ENCODE results near the gene KRT34. TPM values are rescaled to one million over a fixed set of nuclear protein-coding genes. Genes with fewer than 3 reads are reported as not detected.
"Not testable (repeated sequence)": the region's sequence is repeated elsewhere in the genome, so short reads cannot be mapped to it uniquely, and the experiment has no call there.

The KRT34 gene
- total RNA-seq, 1 experiment from 2014 or later = not detected

DNA sequence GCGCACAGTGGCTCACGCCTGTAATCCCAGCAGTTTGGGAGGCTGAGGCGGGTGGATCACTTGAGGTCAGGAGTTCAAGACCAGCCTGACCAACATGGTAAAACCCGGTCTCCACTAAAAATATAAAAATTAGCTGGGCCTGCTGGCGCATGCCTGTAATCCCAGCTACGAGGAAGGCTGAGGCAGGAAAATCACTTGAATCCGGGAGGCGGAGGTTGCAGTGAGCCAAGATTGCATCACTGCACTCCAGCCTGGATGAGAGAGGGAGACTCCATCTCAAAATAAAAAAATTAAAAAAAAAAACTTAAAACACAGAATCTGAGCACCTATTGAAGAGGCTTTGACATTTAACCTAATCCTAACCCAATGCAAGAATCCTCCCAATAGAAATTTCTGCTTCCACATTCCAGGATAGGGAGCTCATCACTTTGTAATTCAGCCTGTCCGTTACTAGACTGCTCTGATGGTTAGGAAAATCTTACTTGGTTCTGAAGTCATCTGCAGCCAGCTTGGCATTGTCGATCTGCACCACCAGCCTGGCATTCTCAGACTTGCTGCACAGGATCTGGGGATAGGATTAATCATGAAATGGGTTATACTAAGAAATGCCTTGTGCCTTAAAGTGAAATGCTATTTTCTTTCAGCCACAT, 14.6 kb downstream of the KRT34 start:
- no peak for DNase-seq (ENCODE audit: low spot score)

DNA sequence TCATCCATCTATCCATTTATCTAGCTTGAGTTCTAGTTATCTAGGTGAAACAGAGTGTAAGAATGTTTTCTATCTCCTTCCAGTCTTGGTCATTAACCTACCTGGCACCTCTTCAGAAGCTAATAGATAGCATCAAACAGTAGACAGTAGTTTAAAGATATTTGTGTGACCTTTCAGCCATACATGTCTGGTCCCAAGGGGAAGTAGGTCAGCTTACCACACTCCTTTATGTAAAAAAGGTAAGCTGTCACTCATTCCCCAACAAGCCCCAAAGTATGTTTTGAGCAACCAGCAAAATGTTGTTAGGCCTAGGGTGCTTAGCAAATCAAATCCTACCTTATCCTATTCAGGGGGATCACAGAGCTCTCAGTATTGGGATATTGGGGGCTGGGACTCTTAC, 16.0 kb downstream of the KRT34 start:
- no peak for DNase-seq (ENCODE audit: low spot score)

DNA sequence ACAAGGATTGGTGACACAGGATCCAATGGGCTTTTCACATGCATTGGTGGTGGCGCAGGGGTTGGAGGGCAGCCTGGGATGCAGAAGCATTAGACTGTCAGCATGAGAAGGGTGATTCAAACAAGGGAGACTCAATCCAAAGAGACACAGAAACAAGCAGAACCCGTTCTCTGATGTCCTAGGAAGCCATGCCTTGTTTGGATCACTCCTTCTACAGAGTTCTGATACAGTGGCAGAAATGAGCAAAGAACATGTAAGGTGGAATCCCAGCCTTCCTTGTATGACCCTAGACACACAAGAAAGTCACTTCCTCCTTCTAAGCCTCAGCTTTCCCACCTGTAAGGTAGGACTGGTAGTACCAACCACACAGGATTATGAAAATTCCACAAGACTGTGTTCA, 18.2 kb downstream of the KRT34 start:
- DNase-seq (ENCODE audit: low spot score) = no peak

DNA sequence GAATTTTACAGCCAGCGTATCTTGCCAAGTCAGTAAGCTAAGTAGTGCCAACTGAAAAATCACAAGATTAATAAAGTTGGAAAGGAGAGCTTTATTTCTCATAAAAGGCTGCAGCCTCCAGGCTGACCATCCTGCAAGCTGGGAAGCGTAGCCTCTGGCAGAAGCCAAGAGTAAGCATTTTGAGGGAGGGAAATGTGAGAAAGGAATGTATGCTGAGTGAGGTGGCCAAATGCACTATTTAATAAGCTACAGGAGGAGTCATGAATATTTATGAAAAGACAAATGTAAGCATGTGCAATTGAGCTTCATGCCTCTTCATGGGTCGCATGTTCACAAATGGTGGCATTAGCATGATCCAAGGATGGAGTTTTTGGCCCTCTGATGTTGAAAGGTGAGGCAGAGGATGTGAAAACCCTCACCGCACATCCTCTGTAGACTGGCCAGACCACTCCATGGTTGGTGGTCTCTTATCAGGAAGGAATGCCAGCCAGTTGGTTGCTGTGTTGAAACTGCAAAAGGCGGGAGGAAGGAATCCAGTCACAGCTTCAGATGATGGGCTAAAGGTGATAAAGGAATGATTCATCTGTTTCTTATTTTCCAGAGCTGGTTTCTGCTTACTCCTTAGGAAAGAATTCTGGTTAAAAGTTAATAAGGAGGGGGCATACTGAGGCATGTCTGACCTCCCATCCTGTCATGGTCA, 21.7 kb downstream of the KRT34 start:
- DNase-seq (ENCODE audit: low spot score) = no peak

DNA sequence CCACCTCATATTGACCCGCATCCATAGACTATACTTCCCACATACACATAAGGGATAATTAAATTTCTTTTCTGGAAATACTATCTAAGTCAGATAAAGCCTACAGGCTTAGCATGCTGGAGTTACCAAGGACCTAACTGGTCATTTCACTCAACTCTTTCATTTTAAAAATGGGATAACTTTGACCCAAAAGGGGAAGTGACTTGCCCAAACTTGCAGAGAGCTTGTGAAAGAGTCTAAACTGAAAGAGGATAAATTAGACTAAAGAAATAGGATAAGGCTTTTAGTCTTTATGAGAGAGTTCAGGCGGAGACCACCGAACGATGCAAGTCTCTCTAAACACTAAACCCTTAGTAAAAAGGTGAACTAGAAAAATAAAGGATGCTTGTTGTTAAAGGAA, 27.6 kb downstream of the KRT34 start:
- DNase-seq (ENCODE audit: low spot score) = no peak

DNA sequence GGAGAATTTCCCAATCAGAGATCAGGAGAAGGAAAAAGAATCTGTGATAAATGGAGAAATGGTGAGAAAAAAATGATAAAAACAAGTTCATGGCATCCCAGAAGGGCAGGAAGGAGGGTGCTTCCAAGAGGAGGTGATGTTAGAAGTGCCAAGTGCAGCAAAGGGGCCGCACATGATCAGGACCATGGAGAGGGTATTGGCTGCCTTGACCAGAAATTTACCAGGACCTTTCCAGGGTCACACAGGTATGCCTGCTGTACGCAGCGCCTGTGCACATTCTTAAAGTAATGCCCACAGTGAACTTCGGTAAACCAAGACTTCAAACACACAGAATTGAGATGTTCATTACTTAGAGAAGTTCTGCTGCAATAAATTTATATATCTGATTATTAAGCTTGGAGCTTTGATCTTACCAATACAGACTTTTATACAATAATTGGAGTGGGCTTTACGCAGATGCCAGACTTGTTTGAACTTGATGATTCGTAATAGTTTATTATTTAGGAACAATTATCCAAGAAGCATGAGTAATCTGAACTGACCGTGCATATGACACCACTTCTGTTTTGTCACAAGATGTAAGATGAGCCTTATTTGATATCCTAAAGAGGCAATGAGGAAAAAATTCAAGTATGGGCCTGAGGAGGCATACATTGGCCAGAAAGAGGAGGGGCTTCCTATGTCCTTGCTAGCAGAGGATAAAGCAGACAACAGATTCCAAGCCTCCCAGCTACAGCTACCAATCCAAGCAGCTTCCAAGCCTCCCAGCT, 29.3 kb downstream of the KRT34 start:
- DNase-seq (ENCODE audit: low spot score) = no peak

DNA sequence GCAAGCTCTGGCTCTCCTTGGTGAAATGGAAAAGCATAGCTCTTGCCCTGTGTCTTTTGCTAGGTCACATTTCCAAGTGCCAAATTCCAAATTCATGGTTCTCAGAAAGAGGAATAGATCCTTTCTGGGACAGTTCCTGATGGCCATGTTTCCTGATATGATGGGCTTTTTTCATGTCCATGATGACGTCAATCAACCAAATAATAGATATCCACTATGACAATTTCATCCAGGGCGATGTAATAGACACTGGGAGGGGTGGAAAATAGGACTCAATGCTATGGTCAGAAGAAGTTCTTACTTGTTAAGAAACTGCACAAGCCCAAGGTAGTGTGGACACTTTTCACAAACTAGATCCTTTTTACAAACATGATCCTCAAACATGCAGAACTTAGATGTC, 30.9 kb downstream of the KRT34 start:
- DNase-seq (ENCODE audit: low spot score) = no peak

DNA sequence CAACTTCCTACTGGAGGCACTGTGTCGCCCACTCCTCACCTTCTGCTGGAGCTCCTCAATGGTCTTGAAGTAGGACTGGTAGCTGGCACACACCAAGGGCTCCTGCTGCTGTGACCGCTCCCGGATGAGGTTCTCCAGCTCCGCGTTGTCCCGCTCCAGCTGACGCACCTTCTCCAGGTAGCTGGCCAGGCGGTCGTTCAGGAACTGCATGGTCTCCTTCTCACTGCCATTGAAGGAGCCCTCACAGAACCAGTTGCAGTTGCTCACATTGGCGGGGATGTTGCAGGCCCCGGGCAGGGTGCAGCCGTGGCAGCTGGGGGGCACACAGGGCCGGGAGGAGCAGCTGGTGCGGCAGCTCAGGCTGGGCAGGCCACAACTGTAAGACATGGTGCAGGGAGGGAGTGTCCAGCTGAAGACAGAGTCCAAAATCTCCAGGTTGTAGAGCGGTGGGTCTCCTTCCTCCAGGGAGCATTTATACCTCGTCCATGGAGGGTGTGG, 31.7 kb downstream of the KRT34 start, which contains the start of gene KRT33A:
Gene KRT33A, minus strand, starts transcription at position 448 of the 498 bp plus-strand sequence. Its CDS starts 61 bp downstream, at position 387.
- DNase-seq (ENCODE audit: low spot score) = not testable (repeated sequence)

DNA sequence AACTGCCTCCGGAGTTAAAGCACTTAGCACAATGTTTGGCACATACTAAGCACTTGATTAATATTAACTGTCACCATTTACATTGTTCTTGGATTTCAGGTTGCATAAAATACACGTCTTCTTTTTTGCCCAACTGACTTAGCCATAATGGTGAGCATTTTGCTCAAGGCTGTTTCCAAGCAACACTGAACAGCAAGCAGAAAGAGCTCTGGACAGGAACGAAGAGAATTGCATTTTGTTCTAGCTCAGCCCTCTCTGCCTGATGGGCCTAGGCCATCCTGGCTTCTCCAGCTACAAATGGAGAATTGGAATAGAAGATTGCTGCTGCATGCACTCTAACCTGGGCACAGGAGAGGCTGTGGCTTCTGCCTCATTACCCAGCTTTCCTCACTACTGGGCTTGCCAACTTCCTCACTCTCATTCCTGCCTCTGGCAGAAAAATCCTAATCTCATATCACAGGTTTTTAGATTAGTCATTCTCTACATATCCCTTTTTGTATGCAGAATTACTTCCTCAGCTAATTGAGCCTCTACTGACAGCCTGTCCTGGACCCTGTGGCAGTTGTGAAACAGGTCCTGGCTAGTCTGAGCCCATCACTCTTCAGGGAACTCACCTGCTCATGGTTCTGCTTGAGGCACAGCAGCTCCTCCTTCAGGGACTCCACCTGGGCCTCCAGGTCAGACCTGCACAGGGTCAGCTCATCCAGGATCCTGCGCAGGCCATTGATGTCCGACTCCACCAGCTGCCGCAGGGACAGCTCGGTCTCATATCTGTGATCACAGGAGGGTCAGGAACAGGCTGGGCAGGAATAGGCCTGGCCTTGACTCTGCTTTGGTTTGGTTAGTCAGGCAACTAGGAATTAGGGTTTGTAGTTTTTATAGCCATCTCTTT, 34.0 kb downstream of the KRT34 start:
- no peak for DNase-seq (ENCODE audit: low spot score)

DNA sequence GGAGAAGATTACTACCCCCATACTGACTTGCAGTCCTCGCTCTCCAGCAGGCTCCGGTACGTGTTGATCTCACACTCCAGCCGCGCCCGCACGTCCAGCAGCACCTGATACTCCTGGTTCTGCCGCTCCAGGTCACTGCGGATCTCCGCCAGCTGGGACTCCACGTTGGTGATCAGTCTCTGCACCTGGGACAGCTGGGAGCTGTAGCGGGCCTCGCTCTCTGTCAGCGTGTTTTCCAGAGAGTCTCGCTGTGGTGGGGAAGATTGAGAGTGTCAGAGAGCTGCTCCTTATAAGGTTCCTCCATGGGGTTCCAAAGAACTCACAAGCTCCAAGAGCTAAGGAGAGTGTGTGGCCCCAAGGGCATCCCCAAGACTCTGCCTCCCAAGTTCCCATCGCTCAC, 35.7 kb downstream of the KRT34 start:
- not testable (repeated sequence) for DNase-seq (ENCODE audit: low spot score)

DNA sequence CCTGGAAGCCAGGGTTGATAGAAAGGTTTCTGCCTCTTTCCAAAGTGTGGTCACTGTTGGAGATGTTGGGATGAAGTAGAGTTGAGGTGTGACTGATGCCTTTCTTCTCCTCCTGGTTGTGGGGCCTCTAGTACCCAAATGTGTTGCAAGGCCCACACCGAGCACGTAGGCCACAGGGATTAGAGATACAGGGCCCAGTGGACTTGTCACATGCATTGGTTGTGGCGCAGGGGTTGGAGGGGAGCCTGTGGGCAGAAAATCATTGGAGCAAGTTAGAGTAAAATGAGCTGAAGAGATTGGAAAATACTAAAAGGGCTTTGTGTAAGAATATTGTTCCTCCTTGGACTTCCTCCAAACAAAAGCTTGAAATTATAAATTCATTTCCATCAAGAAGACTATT, 36.1 kb downstream of the KRT34 start:
- no peak for DNase-seq (ENCODE audit: low spot score)

DNA sequence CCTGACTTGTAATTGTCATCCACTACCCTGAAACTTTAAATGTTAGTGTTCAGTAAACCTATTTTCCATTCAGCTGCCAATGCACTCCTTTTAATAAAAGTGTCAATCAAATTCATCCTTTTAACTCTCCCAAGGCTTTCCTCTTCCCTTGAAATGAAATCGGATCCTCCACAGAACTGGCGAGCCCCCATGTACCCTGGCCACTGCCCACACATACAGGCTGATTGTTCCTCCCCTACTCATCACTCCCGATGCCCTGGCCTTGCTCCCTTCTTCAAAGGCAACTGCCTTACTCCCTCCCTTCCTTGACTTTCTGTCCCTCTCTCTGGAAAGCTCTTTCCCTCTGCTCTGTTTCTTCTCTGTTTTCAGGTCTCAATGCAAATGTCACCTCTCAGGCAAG, 39.1 kb downstream of the KRT34 start:
- no peak for DNase-seq (ENCODE audit: low spot score)

DNA sequence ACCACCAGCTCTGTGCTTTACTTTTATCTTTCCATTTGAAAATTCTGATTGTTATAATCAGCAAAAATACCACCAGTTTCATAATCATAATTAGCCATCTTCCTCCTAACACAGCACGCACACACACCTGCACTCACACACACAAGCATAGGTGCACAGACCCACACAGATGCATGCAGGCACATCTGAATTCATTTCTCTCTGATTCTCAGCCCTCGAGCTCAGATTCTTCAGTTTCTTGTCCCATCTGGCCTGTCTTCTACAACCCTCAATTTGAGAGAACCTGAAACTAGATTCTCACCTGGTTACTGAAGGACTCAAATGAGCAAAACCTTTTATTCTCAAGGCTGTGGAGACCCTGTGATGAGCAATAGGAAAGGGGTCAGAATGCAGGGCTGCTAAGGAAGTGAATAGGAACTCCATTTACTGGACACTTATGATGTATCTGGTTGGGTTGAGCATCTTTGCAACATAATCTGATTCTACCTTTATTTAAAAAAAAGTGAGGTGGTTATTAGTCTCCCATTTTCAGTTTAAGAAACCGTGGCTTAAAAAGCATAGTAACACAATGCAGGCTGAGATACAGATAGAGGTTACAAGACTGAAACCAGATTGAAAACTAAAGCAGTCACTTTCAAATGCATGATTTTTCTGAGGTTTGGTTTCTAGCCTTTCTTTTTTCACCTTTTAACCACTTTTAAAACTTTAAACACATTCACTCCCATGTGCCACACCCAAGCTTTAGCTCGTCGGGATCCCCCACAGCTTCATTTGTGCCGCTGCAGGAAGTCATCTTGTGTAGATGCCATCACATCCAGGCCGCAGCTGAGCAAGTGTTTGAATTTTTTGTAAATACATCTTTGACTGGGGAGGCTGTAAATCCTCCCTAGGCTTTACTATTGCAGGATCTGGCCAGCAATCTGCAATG, 40.9 kb downstream of the KRT34 start:
- no peak for DNase-seq (ENCODE audit: low spot score)

DNA sequence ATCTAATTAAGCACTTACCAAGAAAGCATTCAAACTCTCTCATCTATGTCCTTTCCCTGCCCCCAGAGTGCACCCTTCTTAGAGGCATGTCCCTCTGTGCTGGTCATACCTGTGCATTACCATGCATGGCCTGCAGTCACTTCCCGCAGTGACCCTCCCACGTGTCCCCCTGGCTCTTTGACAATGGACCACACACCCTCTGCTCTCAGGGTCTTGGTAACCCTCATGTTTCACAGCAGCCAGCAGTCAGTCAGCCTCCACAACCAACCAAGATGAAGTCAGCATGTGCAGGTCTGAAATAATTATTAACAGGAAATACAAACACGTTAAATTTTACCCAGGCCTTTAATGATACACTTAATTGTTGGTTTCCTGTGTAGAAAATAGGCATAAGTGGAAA, 41.6 kb downstream of the KRT34 start:
- DNase-seq (ENCODE audit: low spot score) = no peak

DNA sequence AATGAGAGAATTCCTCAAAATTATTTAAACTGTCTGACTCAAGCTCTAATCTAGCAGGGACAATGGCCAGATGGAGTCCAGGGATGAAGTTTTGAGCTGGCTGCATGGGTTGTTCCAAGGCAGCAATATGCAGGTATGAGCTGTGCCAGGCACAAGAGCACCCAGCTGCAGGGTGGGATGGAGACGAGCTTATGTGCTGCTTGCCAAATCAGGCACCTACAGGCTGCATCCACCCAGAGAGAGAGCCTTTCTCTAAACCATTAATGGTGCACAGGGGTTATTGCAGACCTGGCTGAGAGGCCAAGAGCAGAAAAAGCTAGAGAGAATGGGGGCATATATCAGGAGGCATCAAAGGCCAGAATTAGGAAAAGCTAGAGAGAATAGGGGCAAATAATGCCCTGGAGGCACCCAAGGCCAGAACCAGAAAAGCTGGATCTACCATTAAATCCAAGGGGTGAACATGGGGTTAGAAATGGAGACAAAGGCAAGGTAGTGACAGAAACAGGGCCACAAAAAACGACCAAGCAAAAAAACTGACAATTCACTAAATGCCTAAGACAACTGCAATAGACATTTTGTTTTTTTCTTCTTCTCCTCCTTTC, 42.4 kb downstream of the KRT34 start:
- DNase-seq (ENCODE audit: low spot score) = no peak

DNA sequence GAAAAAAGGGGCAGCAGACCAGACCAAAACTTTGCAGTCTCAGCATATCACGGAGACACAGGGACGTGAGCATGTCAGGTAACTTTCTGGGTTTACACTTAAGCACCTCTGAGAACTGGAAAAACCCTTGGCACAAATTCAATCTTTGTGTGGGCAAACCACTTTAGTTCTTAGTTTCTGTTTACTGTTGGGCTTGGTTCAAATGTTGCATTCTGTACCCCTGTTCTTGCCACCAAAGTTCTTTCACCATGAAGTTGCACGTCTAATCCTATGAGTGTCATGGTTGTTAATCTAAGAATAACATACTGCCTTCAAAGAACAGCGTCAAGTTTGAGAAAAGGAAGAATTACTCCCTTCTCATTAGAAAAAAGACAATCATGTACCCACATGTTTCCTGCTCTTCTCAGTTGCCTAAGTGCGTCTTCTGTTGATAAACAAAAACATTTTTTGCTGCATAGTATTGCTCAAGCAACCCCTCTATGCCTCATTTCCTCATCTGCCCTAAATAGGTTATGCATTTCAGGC, 43.1 kb downstream of the KRT34 start:
- no peak for DNase-seq (ENCODE audit: low spot score)

DNA sequence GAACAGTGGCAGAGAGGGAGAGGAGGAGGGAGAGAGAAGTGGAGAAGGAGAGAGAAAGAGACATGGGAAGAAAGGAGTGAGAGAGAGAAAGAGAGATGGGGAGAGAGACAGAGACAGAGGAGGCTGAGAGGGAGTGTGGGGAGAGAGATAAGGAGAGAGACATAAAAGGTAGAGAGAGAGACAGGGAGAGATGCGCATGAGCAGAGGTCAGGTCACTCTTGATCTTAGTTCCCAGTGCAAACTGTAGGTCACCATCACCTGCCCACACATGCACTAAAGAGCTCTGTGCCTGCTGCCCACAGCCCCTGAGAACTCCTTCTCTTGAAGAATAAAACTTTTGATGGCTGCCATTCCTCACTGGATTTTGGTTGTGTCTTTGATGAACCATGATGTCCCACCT, 46.4 kb downstream of the KRT34 start:
- no peak for DNase-seq (ENCODE audit: low spot score)

DNA sequence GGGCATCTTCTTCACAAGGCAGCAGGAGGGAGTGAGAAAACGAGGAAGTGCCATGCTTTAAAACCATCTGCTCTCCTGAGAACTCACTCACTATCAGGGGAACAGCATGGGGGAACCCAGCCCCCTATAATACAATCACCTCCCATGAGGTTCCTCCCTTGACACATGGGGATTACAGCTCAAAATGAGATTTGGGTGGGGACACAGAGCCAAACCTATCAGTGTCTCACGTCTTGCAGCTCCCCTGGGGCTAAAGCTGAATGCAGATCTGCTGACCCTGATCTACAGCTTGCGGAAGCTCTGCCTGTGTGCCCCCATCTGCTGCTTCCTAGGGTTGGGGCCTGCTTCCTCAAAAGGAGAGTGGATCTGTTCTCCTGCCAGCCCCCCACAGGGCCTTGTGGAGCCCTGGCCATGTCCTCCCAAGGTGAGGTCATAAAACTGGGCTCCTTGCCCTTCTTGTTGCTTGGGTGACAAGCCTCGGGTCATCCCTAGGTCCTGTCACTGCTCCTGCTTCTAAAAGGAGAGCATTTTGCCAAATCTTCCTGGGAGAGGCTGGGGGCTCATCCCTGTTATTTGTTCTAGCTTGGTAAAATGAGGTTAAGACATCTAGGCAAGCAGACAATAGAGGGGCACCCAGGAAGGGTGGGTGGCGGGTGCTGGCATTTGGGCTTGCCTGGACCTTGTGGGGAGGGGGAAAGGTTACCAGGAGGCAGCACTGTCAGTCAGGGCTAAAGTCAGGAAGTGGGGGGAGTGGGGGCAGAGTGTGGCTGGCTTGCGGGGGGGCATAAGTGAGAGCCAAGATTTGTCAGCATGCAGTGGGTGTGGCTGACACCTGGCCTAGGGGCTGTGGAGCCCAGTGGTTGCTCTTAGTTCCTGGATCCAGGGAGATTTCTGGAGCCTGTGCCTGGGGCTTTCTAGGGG, 47.5 kb downstream of the KRT34 start:
- no peak for DNase-seq (ENCODE audit: low spot score)

DNA sequence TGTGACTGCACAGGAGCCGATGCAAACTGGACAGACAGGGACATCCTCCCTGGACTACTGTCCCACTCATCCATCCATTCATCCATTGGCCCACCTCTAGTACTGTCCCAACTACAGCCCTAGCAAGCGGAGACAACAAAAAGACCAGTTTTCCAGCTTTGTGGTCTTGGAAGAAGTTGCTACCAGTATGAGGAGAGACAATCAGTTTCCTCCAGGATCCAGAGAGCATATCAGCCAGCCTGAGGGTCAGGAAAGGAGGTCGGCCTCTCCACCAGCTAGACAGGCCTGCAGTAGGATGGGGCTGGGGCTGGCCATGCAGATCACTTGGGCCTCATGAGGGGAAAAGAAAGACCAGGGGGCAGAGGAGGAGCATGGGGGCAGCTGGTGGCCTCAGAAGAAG, 48.3 kb downstream of the KRT34 start:
- no peak for DNase-seq (ENCODE audit: low spot score)

Data from HT-29 (cell line).